ENCODE results near the gene JMJD7. TPM values are rescaled to one million over a fixed set of nuclear protein-coding genes. Genes with fewer than 3 reads are reported as not detected.

Gene JMJD7
- total RNA-seq, 1 experiment from 2014 or later = 13.2 TPM

GRCh38 chr15:41881550-41881919, 53.6 kb downstream of the JMJD7 start:
- TF ChIP-seq, protein P1, sequence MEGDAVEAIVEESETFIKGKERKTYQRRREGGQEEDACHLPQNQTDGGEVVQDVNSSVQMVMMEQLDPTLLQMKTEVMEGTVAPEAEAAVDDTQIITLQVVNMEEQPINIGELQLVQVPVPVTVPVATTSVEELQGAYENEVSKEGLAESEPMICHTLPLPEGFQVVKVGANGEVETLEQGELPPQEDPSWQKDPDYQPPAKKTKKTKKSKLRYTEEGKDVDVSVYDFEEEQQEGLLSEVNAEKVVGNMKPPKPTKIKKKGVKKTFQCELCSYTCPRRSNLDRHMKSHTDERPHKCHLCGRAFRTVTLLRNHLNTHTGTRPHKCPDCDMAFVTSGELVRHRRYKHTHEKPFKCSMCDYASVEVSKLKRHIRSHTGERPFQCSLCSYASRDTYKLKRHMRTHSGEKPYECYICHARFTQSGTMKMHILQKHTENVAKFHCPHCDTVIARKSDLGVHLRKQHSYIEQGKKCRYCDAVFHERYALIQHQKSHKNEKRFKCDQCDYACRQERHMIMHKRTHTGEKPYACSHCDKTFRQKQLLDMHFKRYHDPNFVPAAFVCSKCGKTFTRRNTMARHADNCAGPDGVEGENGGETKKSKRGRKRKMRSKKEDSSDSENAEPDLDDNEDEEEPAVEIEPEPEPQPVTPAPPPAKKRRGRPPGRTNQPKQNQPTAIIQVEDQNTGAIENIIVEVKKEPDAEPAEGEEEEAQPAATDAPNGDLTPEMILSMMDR (IDR thresholded peaks at IDR 0.05) = no peak
- no peak for TF ChIP-seq SIN3A (IDR thresholded peaks at IDR 0.05; ENCODE audit: borderline replicate concordance, insufficient read depth, low read depth, low read length)
- no peak for TF ChIP-seq TCF7L2 (IDR thresholded peaks at IDR 0.05; ENCODE audit: low read depth, low read length)
- no peak for TF ChIP-seq REST (IDR thresholded peaks at IDR 0.05; ENCODE audit: insufficient read depth in 1 of 2, low read depth in 2 of 2, low read length in 1 of 2)
- TF ChIP-seq POLR2AphosphoS5 (IDR thresholded peaks at IDR 0.05; ENCODE audit: low read depth, low read length) = no peak
- Histone ChIP-seq H3K27me3 (ENCODE audit: control insufficient read depth, insufficient read depth, low read length) (no peaks in the 10 kb centered on the region), H3K4me1 (ENCODE audit: control insufficient read depth, insufficient read depth, low read length) (no peaks in the 10 kb centered on the region), H3K27ac (ENCODE audit: low read length) (no peak overlapping the region), H3K9me3 (ENCODE audit: control insufficient read depth, insufficient read depth, low read depth, low read length) (no peaks in the 10 kb centered on the region), H3K4me3 (ENCODE audit: low read depth in 2 of 2, low read length in 2 of 2) (no peak overlapping the region), H3K36me3 (ENCODE audit: control insufficient read depth, insufficient read depth, low read length) (no peaks in the 10 kb centered on the region)
- no TSS peak for BruUV-seq (replicated peaks)
- DNase-seq (ENCODE audit: low read depth, low spot score) (no peak), ATAC-seq (no peak)
- ChIA-PET POLR2A (no interaction called here), CTCF (no interaction called here)
- in situ Hi-C loops (cut with HindIII; ENCODE audit: low pct_unique_long_range_greater_than_20kb, low sequenced_read_pairs) (no loop called here), intact Hi-C loops (cut with micrococcal nuclease; ENCODE audit: unreplicated experiment) (no loop called here)

DNA sequence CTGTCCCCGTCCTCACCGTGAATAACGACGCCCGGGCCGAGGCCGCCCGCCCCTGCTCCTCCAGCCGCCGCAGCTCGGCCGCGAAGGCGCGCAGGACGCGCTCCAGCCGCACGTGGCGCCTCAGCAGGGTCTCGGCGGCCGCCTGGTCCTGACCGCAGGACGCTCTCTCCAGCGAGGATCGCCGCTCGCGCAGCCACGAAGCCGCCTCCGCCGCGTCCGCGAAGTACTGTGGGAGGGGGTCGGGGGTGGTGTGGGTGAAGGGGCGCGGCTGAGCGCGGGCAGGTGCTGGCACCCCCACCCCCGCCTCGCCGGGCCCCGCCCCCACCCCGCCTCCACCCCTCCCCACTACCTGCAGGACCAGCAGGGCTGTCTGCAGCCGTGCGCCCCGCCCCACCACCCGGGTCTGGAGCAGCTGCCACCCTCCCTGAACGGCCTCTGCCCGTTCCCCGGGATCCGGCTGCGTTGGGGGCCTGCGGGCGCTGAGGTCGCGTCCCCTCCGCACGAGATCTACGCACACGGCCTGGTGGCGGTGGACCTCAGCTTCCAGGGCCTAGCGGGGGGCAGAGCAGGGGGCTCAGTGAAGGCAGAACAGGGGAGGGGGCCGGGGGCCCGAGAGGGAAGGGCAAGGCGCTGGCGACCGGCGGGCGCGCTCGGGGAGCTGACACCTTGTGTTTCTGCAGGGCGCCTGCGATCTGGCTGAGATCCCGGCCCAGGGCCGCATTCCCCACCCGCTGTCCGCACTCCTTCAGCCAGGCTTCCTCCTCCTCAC, 54.2 kb downstream of the JMJD7 start:
- Histone ChIP-seq H3K36me3 (ENCODE audit: control insufficient read depth, insufficient read depth, low read length) (no peaks in the 10 kb centered on the region), H3K4me1 (ENCODE audit: control insufficient read depth, insufficient read depth, low read length) (no peaks in the 10 kb centered on the region), H3K27me3 (ENCODE audit: control insufficient read depth, insufficient read depth, low read length) (no peaks in the 10 kb centered on the region), H3K9me3 (ENCODE audit: control insufficient read depth, insufficient read depth, low read depth, low read length) (no peaks in the 10 kb centered on the region), H3K27ac (ENCODE audit: low read length) (no peak overlapping the region), H3K4me3 (ENCODE audit: low read depth in 2 of 2, low read length in 2 of 2) (no peak overlapping the region)
- ATAC-seq (no peak), DNase-seq (ENCODE audit: low read depth, low spot score) (no peak)
- intact Hi-C loops (cut with micrococcal nuclease; ENCODE audit: unreplicated experiment) (no loop called here), in situ Hi-C loops (cut with HindIII; ENCODE audit: low pct_unique_long_range_greater_than_20kb, low sequenced_read_pairs) (no loop called here)
- BruUV-seq (replicated peaks) = no TSS peak
- CTCF ChIA-PET = no interaction called here
- TF ChIP-seq, protein P1 (IDR thresholded peaks at IDR 0.05) = no peak
- TF ChIP-seq TCF7L2 (IDR thresholded peaks at IDR 0.05; ENCODE audit: low read depth, low read length) (no peak), POLR2AphosphoS5 (IDR thresholded peaks at IDR 0.05; ENCODE audit: low read depth, low read length) (no peak), REST (IDR thresholded peaks at IDR 0.05; ENCODE audit: insufficient read depth in 1 of 2, low read depth in 2 of 2, low read length in 1 of 2) (no peak), SIN3A (IDR thresholded peaks at IDR 0.05; ENCODE audit: borderline replicate concordance, insufficient read depth, low read depth, low read length) (no peak)
- POLR2A ChIA-PET = no interaction called here
